GM12875 (cell line): Measurements from ENCODE around the gene SLC12A7.

Source experiments
- H3K4me3 ChIP-seq: one replicate; pipeline ENCODE4 v1.5.1; 2011; ENCODE audit warnings: low read depth, low read length, control low read depth
- TF ChIP-seq, protein P1 (sequence below): IDR thresholded peaks from 2 replicates; pipeline ENCODE4 v1.5.1; 2011; ENCODE audit warnings: low read depth, mild to moderate bottlenecking, control low read depth, inconsistent platforms, low read length, moderate library complexity, borderline replicate concordance; ENCODE audit not compliant: insufficient read depth

Gene SLC12A7

DNA sequence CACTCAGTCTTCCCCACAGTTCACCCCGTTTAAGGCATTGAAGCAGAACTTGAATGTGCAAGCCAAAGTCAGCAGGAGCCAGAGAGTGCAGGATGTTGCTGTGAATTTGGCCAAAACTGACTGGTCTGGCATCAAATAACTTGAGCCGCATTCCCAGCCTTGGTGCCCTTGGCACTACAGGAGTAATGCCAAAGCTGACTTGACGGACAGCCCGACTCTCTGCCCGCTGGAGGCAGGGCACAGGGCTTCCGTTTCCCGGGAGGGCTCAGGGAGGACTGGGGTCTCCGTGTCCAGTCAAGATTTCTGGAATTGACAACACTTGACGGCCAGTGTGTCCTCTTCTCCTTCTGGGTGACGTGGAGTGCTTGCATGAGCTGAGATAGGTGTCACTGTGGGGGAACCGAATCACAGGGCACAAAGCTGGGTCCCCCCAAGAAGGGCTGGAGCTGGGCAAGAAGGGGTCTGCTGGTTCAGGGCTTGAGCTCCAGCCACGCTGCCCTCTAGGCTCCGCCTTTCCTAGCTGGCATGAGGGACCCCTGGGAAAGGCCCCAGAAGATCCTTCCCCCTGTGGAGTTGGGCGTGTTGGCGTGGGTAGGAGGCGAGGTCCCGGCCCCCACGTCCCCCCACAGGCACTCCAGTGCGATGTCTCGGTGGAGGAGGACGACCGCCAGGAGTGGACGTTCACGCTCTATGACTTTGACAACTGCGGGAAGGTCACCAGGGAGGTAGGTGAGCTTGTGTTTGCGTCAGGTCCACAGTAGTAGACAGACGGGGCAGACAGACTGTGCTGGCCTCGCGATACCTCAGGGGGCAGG lies 78.0 kb downstream of the SLC12A7 start:
- TF ChIP-seq, protein P1, sequence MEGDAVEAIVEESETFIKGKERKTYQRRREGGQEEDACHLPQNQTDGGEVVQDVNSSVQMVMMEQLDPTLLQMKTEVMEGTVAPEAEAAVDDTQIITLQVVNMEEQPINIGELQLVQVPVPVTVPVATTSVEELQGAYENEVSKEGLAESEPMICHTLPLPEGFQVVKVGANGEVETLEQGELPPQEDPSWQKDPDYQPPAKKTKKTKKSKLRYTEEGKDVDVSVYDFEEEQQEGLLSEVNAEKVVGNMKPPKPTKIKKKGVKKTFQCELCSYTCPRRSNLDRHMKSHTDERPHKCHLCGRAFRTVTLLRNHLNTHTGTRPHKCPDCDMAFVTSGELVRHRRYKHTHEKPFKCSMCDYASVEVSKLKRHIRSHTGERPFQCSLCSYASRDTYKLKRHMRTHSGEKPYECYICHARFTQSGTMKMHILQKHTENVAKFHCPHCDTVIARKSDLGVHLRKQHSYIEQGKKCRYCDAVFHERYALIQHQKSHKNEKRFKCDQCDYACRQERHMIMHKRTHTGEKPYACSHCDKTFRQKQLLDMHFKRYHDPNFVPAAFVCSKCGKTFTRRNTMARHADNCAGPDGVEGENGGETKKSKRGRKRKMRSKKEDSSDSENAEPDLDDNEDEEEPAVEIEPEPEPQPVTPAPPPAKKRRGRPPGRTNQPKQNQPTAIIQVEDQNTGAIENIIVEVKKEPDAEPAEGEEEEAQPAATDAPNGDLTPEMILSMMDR: no peak
- H3K4me3 ChIP-seq: no peak overlapping the region

DNA sequence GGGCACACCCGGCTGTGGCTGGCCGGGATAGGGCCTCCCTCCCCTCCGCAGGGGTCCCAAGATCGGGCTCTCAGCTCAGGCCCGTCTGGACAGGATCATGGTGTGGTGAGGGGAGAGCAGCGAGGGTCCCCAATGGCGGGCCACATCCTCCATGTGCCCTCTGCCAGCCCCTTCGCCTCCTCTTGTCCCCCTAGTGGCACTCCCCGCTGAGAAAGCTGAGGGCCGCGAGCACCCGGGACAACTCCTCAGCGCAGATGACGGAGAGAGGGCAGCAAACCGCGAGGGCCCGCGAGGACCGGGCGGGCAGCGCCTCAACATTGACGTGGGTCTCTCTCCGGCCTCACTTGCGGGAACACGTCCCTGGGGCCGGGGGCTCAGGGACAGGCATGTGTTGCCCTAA lies 78.7 kb downstream of the SLC12A7 start:
- TF ChIP-seq, protein P1: no peak
- H3K4me3 ChIP-seq: no peak overlapping the region

DNA sequence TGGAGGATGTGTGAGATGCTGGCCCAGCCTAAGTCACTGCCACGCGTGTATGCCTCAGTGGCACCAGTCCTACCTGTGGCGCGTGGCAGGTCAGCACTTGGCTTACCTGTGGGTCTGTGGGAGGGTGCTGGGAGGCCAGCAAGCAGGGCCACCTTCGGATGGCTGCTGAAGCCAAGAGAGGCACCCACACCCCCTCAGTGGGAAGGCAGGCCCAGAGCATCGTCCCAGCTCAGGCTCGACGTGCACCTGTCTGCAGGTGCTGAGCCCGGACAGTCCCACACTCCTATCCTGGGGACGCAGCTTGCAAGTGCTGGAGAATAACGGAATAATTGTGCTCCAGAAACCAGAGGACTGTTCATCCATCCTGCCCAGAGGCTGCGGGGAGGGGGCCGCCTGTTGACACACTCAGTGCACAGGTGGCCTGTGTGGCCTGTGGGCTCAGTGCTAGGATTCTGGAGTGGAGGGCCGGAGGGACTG lies 79.3 kb downstream of the SLC12A7 start:
- TF ChIP-seq, protein P1: no peak
- H3K4me3 ChIP-seq: no peak overlapping the region

DNA sequence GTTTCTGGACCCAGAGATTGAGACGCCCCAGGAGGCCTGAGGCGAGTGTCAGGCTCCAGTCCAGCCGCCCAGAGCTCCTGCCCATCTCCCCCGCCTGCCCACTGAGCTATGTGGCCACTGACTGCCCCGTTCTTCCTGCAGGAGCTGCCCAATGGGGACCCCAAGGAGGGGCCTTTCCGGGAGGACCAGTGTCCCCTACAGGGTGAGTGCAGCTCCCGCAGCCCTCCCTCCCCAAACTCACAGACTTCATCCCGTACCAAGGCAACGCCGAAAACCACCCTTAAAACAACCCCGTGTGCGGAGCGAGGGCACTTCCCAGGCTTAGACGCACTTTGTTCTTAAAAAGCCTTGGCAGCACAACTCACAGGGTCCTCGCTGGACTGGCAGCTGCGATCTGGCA lies 79.9 kb downstream of the SLC12A7 start:
- TF ChIP-seq, protein P1: no peak
- no peak overlapping the region for H3K4me3 ChIP-seq

DNA sequence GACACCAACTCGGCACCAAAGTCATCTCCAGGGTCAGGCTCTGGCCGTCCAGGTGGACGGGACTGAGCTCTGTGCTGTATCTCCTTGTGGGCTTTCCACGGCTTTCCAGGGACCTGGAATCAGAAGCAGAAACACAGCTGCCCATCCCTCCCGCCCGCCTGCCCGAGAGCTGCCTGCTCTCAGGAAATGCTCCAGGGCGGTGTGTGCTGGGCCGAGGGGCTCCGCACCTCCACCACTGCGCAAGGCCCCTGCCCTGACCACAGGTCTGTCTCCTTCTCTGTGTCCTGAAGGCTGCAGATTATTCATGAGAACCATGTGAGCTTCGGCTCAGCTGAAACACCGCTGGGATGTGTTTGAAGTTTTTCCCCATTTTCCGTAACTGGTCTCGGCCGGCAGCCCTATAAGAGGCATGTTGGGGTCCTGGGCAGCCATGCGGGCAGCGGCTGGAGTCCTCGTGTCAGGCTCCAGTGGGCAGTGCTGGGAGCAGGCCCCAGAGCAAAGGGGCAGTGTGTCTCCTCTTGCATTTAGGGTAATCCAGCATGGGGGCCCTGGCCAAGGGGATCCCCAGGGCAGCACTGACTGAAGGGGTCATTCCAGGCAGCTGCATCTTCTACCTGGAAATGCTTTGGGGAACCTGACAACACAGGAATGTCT lies 80.4 kb downstream of the SLC12A7 start:
- no peak overlapping the region for H3K4me3 ChIP-seq
- TF ChIP-seq, protein P1: no peak

DNA sequence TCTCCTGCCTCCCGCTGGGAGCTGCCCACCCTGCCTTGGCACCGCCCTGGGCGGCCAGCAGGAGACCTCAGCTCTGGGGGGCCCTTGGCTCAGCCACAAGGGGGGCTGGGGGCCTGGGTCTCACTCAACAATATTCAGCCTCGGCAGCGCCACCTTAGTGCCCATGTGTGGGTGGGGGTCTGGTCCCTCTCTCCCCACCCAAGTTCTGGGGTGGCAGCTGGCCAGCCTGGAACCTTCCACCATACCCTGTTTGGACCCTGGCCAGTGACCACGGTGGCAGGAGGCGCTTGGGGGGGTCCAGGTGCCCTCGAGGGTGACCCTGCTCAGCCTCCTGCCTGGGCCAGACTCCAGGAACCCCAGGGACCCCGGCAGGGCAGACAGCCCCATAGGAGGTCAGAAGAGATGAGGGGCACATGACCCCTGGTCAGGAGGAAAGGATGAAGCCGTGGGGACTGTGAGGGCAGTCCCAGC lies 81.0 kb downstream of the SLC12A7 start:
- no peak overlapping the region for H3K4me3 ChIP-seq
- TF ChIP-seq, protein P1: no peak
